Spleen (tissue), 13 donors: ENCODE results near the gene CFHR2. TPM values are rescaled to one million over a fixed set of nuclear protein-coding genes. Genes with fewer than 3 reads are reported as not detected.
"Not testable (repeated sequence)": the region's sequence is repeated elsewhere in the genome, so short reads cannot be mapped to it uniquely, and the experiment has no call there.

Experiments
- DNase-seq: peaks from one replicate; pipeline ENCODE4 v3.0.0-alpha.2; 2020
- H3K27ac ChIP-seq, 8 donors: fragments of 200-600 bp; sonication (generic) in 7 of 8; 1 replicate in 4 of 8; 2 replicates in 4 of 8; pipeline versions ENCODE4 v1.5.0 to v1.8.0; 2016 to 2021; ENCODE audit warnings: inconsistent platforms in 4 of 8, mild to moderate bottlenecking in 4 of 8, moderate library complexity in 1 of 8
- H3K27me3 ChIP-seq, 7 donors: fragments of 200-600 bp; sonication (generic) in 6 of 7; replicated peaks in 1 of 7; 1 replicate in 4 of 7; 2 replicates in 3 of 7; pipeline versions ENCODE4 v1.5.0 to v1.8.0; 2016 to 2021; ENCODE audit warnings: inconsistent platforms in 3 of 7, mild to moderate bottlenecking in 1 of 7
- H3K36me3 ChIP-seq, 6 donors: fragments of 200-600 bp; sonication (generic) in 5 of 6; 1 replicate in 4 of 6; 2 replicates in 2 of 6; pipeline versions ENCODE4 v1.5.0 to v1.8.0; 2016 to 2021; ENCODE audit warnings: inconsistent platforms in 2 of 6
- H3K4me1 ChIP-seq, 6 donors: fragments of 200-600 bp; sonication (generic) in 5 of 6; 1 replicate in 3 of 6; 2 replicates in 3 of 6; pipeline versions ENCODE4 v1.5.0 to v1.8.0; 2016 to 2021; ENCODE audit warnings: inconsistent platforms in 3 of 6
- H3K4me3 ChIP-seq, 8 donors: fragments of 200-600 bp; sonication (generic) in 7 of 8; 1 replicate in 4 of 8; 2 replicates in 4 of 8; pipeline versions ENCODE4 v1.5.0 to v1.8.0; 2016 to 2021; ENCODE audit warnings: inconsistent platforms in 4 of 8, mild to moderate bottlenecking in 4 of 8, moderate library complexity in 2 of 8
- H3K9me3 ChIP-seq, 8 donors: fragments of 200-600 bp; sonication (generic) in 7 of 8; 1 replicate in 4 of 8; 2 replicates in 4 of 8; pipeline versions ENCODE4 v1.5.0 to v1.8.0; 2016 to 2021; ENCODE audit warnings: inconsistent platforms in 4 of 8
- POLR2A ChIP-seq, 3 donors: fragments of 450-650 bp; IDR thresholded peaks; one replicate each; pipeline ENCODE4 v1.5.1; 2017; ENCODE audit warnings: antibody characterized with exemption in 3 of 3, mild to moderate bottlenecking in 1 of 3
- POLR2AphosphoS5 ChIP-seq, 3 donors: sonication (generic); formaldehyde crosslinking; IDR thresholded peaks; one replicate each; pipeline ENCODE4 v1.5.1; 2017; ENCODE audit warnings: antibody characterized with exemption in 3 of 3
- whole genome bisulfite sequencing, 5 donors: extraction: QIAGEN DNeasy Blood & Tissue Kit in 3 of 5; methylation state at CpG; one replicate each; pipeline versions ENCODE4 v1.1.5 to v1.1.7; 2013 to 2018; 5-methylcytosine and 5-hydroxymethylcytosine counted together
- intact Hi-C: fragments of 100-400 bp; cut with DNase I; formaldehyde crosslinking; loops from one replicate; pipeline ENCODE4 v1.15.0; 2023; ENCODE audit warnings: low total_unique reads
- long read RNA-seq, 2 donors: transcript quantifications; one replicate each; lab custom pipeline, GENCODE V29; 2026
- polyA plus RNA-seq, 3 donors: library from polyadenylated mRNA; stranded (reverse); fragments of 200-250 nt; gene quantifications; one replicate each; pipeline ENCODE4 v1.2.1, GENCODE V29; 2013
- total RNA-seq, 7 donors: library from RNA; depleted of rRNA in 3 of 7; stranded (reverse); fragments of >200 nt in 3 of 7; fragmentation: NEBNext Ultra II Directional in 4 of 7; extraction: Animal tissue kit (Norgen Biotek cat#: 25700) in 4 of 7; gene quantifications; one replicate each; pipeline versions ENCODE4 v1.1.0 to v1.2.1, GENCODE V29; 2016 to 2021
- TF ChIP-seq, protein P1 (sequence below), 11 experiments: fragments of 200-600 bp in 7 of 11; fragments of 450-650 bp in 4 of 11; sonication (generic) in 4 of 11; IDR thresholded peaks in 8 of 11; conservative IDR thresholded peaks in 3 of 11; 1 replicate in 7 of 11; 2 replicates in 4 of 11; pipeline versions ENCODE4 v1.4.0 to v1.8.0; 2016 to 2021; ENCODE audit warnings: antibody characterized with exemption in 11 of 11, inconsistent platforms in 4 of 11, mild to moderate bottlenecking in 1 of 11
- donor health status: healthy with polysubstance abuse.
- donor health status: DM: no; HTN: no; CAD: no; lungs with moderate emphysema.
- donor health status: DM: no; HTN: no; CAD: no.
- donor health status: Bipolar disorder and iron deficiency.
- donor health status: healthy.
- donor health status: DM: no; HTN: no; CAD: no.
- donor health status: DM: yes; HTN: yes; CAD: no.

The CFHR2 gene
- total RNA-seq (not detected), polyA plus RNA-seq (not detected)
- long read RNA-seq, donor 1 = 0 reads
- long read RNA-seq, donor 2 = 0 reads

- H3K4me3 ChIP-seq, H3K36me3 ChIP-seq, H3K27me3 ChIP-seq, H3K4me1 ChIP-seq, H3K27ac ChIP-seq, intact Hi-C loops, H3K9me3 ChIP-seq, DNase-seq: not testable (repeated sequence)
- WGBS, 5 donors = no CpG with 5 or more reads among the region's 1 CpG
Measured at GRCh38 chr1:196943568-196943967, at the start of gene CFHR2. Gene CFHR2, plus strand, starts transcription at chr1:196943738. Its CDS starts 143 bp downstream, at chr1:196943881.

DNA sequence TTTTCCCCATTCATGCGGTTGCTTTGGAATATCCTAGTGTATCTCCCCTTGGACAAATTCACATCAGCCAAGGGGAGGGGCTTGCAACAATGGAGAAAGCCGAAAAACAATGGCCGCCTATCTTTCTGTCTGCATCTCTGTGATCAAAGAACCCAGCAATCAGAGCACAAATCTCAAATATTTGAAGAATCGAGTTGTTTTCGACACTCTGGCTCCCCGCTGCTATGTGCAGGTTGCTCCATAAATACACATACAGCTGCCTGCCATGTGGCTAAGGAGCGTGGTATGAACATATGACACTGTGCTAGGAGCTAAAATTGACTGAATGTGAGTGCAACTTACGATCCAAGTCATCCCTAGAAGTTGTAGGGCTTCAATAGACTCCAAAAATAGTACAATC, 47.2 kb upstream of the CFHR2 start:
- no peaks in the 10 kb centered on the region for H3K4me1 ChIP-seq
- intact Hi-C loops = no loop called here
- TF ChIP-seq, protein P1, sequence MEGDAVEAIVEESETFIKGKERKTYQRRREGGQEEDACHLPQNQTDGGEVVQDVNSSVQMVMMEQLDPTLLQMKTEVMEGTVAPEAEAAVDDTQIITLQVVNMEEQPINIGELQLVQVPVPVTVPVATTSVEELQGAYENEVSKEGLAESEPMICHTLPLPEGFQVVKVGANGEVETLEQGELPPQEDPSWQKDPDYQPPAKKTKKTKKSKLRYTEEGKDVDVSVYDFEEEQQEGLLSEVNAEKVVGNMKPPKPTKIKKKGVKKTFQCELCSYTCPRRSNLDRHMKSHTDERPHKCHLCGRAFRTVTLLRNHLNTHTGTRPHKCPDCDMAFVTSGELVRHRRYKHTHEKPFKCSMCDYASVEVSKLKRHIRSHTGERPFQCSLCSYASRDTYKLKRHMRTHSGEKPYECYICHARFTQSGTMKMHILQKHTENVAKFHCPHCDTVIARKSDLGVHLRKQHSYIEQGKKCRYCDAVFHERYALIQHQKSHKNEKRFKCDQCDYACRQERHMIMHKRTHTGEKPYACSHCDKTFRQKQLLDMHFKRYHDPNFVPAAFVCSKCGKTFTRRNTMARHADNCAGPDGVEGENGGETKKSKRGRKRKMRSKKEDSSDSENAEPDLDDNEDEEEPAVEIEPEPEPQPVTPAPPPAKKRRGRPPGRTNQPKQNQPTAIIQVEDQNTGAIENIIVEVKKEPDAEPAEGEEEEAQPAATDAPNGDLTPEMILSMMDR (IDR thresholded peaks at IDR 0.05 in 8 of 11, conservative IDR thresholded peaks at IDR 0.05 in 3 of 11) = no peak
- no peak for TF ChIP-seq POLR2A (IDR thresholded peaks at IDR 0.05)
- peaks cover 0 to 14% (median 0%) of the 10 kb centered on the region in 7 donors for H3K27me3 ChIP-seq
- no peaks in the 10 kb centered on the region for H3K36me3 ChIP-seq
- 67 to 76% (median 70%) methylated on average over 8 of the region's 8 CpGs for WGBS, 5 donors
- no peak overlapping the region for H3K4me3 ChIP-seq
- H3K9me3 ChIP-seq = no peaks in the 10 kb centered on the region
- DNase-seq = no peak
- no peak overlapping the region for H3K27ac ChIP-seq

DNA sequence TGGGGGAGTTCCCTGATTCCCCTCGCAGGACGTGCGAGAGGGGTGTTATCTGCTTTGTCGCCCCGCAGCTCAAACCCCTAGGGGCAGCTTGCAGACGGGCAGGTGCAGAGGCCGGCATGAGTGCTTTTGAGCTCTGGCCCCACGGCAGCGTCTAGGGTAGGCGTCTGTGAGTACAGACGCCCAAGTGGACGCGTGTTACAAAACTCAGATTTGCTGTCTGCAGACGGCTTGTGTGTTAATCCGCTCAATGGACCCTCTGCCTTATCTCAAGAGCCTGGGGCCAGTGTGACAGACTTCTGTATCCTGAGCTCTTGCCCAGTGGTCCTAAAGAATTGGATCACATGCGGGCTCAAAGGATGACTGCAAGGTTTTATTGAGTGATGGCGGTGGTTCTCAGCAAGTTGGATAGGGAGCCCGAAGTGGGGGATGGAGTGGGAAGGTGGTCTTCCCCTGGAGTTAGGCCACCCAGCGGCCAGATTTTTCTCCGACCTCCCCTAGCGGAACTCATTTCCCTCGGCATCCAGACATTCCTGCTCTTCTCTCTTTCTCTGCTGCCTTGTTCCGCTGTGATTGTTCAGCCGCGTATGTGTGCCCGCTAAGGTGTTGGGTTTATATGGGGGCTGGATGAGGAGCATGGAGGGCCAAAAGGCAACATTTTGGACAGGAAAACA, 46.2 kb upstream of the CFHR2 start:
- Histone ChIP-seq H3K4me1 (no peaks in the 10 kb centered on the region), H3K36me3 (no peaks in the 10 kb centered on the region), H3K27ac (no peak overlapping the region), H3K27me3 (peaks cover 0 to 14% (median 0%) of the 10 kb centered on the region in 7 donors), H3K9me3 (no peaks in the 10 kb centered on the region), H3K4me3 (no peak overlapping the region)
- intact Hi-C loops = no loop called here
- whole genome bisulfite sequencing, 5 donors = 18 to 47% (median 28%) methylated on average over 26 of the region's 26 CpGs
- TF ChIP-seq, protein P1 (IDR thresholded peaks at IDR 0.05 in 8 of 11, conservative IDR thresholded peaks at IDR 0.05 in 3 of 11) = no peak
- TF ChIP-seq POLR2A (IDR thresholded peaks at IDR 0.05) (no peak), POLR2AphosphoS5 (IDR thresholded peaks at IDR 0.05) (no peak)
- no peak for DNase-seq

GRCh38 chr1:196902344-196902743, 41.2 kb upstream of the CFHR2 start:
- peaks cover 0 to 10% (median 0%) of the 10 kb centered on the region in 7 donors for H3K27me3 ChIP-seq
- 77 to 86% (median 80%) methylated on average over 2 of the region's 2 CpGs for WGBS, 5 donors

More at GRCh38 chr1:196902344-196902743, 41.2 kb upstream of the CFHR2 start:
- TF ChIP-seq, protein P1 (IDR thresholded peaks at IDR 0.05 in 8 of 11, conservative IDR thresholded peaks at IDR 0.05 in 3 of 11) = no peak
- TF ChIP-seq POLR2A (IDR thresholded peaks at IDR 0.05) = no peak
- no peak for TF ChIP-seq POLR2AphosphoS5 (IDR thresholded peaks at IDR 0.05)
- H3K27ac ChIP-seq = no peak overlapping the region
- DNase-seq = no peak
- H3K36me3 ChIP-seq = no peaks in the 10 kb centered on the region
- intact Hi-C loops = no loop called here
- no peaks in the 10 kb centered on the region for H3K4me1 ChIP-seq
- no peak overlapping the region for H3K4me3 ChIP-seq
- no peaks in the 10 kb centered on the region for H3K9me3 ChIP-seq
